Neural cell (in vitro differentiated cells): ENCODE data around the gene GUF1. TPM values are rescaled to one million over a fixed set of nuclear protein-coding genes. Genes with fewer than 3 reads are reported as not detected.
"Not testable (repeated sequence)": the region's sequence is repeated elsewhere in the genome, so short reads cannot be mapped to it uniquely, and the experiment has no call there.

Experiments
- H2AFZ ChIP-seq: fragments of 200-600, 300-800 bp; sonication (generic), shearing (Covaris generic); 2 replicates; pipeline ENCODE4 v1.6.0; 2014; ENCODE audit warnings: low read depth, mild to moderate bottlenecking, antibody characterized with exemption, low read length, moderate library complexity
- H3F3A ChIP-seq: fragments of 200-600 bp; shearing (Covaris generic); 2 replicates; pipeline ENCODE4 v1.6.1; 2016; ENCODE audit warnings: mild to moderate bottlenecking, moderate library complexity, mixed read lengths, antibody characterized with exemption, low read length; ENCODE audit not compliant: insufficient read depth, poor library complexity, severe bottlenecking
- H3K27ac ChIP-seq: fragments of 200-600, 300-800 bp; sonication (generic), shearing (Covaris generic); 2 replicates; pipeline ENCODE4 v1.5.1; 2014; ENCODE audit warnings: mild to moderate bottlenecking, low read length, moderate library complexity
- H3K27me3 ChIP-seq: fragments of 300-800, 200-600 bp; sonication (generic), shearing (Covaris generic); 2 replicates; pipeline ENCODE4 v1.6.0; 2014; ENCODE audit warnings: mild to moderate bottlenecking, low read depth, low read length, moderate library complexity; ENCODE audit not compliant: insufficient read depth
- H3K36me3 ChIP-seq: fragments of 300-800, 200-600 bp; sonication (generic), shearing (Covaris generic); 2 replicates; pipeline ENCODE4 v1.5.1; 2014; ENCODE audit warnings: mild to moderate bottlenecking, antibody characterized with exemption, low read length, moderate library complexity; ENCODE audit not compliant: insufficient read depth
- H3K4me2 ChIP-seq: fragments of 300-800, 200-600 bp; sonication (generic), shearing (Covaris generic); 2 replicates; pipeline ENCODE4 v1.6.0; 2014; ENCODE audit warnings: mild to moderate bottlenecking, low read length
- H3K4me3 ChIP-seq: fragments of 300-800, 200-600 bp; sonication (generic), shearing (Covaris generic); 2 replicates; pipeline ENCODE4 v1.5.1; 2014; ENCODE audit warnings: mild to moderate bottlenecking, low read length, moderate library complexity
- H3K79me2 ChIP-seq: fragments of 200-600 bp; shearing (Covaris generic); replicated peaks from 2 replicates; pipeline ENCODE4 v1.6.0; 2014; ENCODE audit warnings: mild to moderate bottlenecking, low read length, moderate library complexity; ENCODE audit not compliant: insufficient read depth
- H3K9ac ChIP-seq: fragments of 300-800, 200-600 bp; sonication (generic), shearing (Covaris generic); 2 replicates; pipeline ENCODE4 v1.6.1; 2016; ENCODE audit warnings: mild to moderate bottlenecking, low read length, mixed read lengths
- H3K9me2 ChIP-seq: fragments of 200-600 bp; shearing (Covaris generic); 2 replicates; pipeline ENCODE4 v1.6.1; 2016; ENCODE audit warnings: mild to moderate bottlenecking, low read length, mixed read lengths; ENCODE audit not compliant: insufficient read depth
- H3K9me3 ChIP-seq: fragments of 200-600, 300-800 bp; sonication (generic), shearing (Covaris generic); 2 replicates; pipeline ENCODE4 v1.6.1; 2016; ENCODE audit warnings: mild to moderate bottlenecking, mixed run types, low read length, moderate library complexity, mixed read lengths
- H4K20me1 ChIP-seq: fragments of 200-600 bp; shearing (Covaris generic); 2 replicates; pipeline ENCODE4 v1.6.1; 2016; ENCODE audit warnings: mild to moderate bottlenecking, mixed run types; ENCODE audit not compliant: insufficient read depth
- EP300 ChIP-seq: fragments of 450-650 bp; conservative IDR thresholded peaks from 2 replicates; pipeline ENCODE4 v1.6.1; 2014; ENCODE audit warnings: antibody characterized with exemption, mild to moderate bottlenecking, moderate library complexity; ENCODE audit not compliant: poor library complexity, severe bottlenecking
- EZH2 ChIP-seq: fragments of 200-600, 300-800 bp; shearing (Covaris generic), sonication (generic); IDR thresholded peaks from 2 replicates; pipeline ENCODE4 v1.6.1; 2014; ENCODE audit warnings: antibody characterized with exemption, low read length, borderline replicate concordance, mild to moderate bottlenecking; ENCODE audit not compliant: insufficient read depth, poor library complexity, severe bottlenecking
- MXI1 ChIP-seq: fragments of 450-650 bp; conservative IDR thresholded peaks from 2 replicates; pipeline ENCODE4 v1.6.1; 2014; ENCODE audit warnings: antibody characterized with exemption, mild to moderate bottlenecking; ENCODE audit not compliant: poor library complexity, severe bottlenecking
- POLR2AphosphoS5 ChIP-seq: IDR thresholded peaks from 2 replicates; pipeline ENCODE4 v1.6.1; 2012
- RAD21 ChIP-seq: fragments of 450-650 bp; conservative IDR thresholded peaks from 2 replicates; pipeline ENCODE4 v1.6.1; 2014; ENCODE audit warnings: antibody characterized with exemption, mild to moderate bottlenecking, moderate library complexity
- SMC3 ChIP-seq: fragments of 450-650 bp; conservative IDR thresholded peaks from 2 replicates; pipeline ENCODE4 v1.6.1; 2014; ENCODE audit warnings: antibody characterized with exemption, mild to moderate bottlenecking, moderate library complexity; ENCODE audit not compliant: poor library complexity
- TAF1 ChIP-seq: IDR thresholded peaks from 2 replicates; pipeline ENCODE4 v1.6.1; 2012; ENCODE audit warnings: low read depth
- polyA plus RNA-seq: library from polyadenylated mRNA; depleted of rRNA; stranded (reverse); fragments of >200 nt; gene quantifications from 2 replicates; pipeline ENCODE4 v1.2.3, GENCODE V29; 2014
- TF ChIP-seq, protein P1 (sequence below): fragments of 450-650 bp; IDR thresholded peaks from 2 replicates; pipeline ENCODE4 v1.5.1; 2014; ENCODE audit warnings: antibody characterized with exemption, mild to moderate bottlenecking, moderate library complexity; ENCODE audit not compliant: poor library complexity, severe bottlenecking
- TF ChIP-seq, protein P2 (sequence below): IDR thresholded peaks from 2 replicates; pipeline ENCODE4 v1.6.1; 2012; ENCODE audit warnings: borderline replicate concordance

The GUF1 gene
- polyA plus RNA-seq, 1 donor from 2014 or later = 15.5 TPM

DNA sequence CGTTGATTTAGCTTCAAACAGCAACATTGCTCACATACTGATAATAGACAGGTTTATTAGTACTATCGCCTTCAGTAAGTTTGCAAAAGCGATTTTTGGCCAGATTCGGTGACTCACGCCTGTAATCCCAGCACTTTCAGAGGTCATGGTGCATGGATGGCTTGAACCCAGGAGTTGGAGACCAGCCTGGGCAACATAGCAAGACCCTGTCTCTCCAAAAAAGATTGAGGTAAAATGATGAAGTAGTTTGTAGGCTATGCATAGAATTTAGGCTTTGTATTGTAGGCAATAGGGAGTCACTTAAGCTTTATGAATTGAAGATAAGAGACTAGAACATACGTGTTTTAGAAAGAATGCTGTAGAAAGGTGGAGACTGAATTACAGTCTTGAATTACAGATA is 49.3 kb downstream of the GUF1 start:
- H3F3A ChIP-seq = no peaks in the 10 kb centered on the region
- H3K9ac ChIP-seq = no peak overlapping the region
- peaks cover 31% of the 10 kb centered on the region for H3K79me2 ChIP-seq
- no peak overlapping the region for H3K27ac ChIP-seq
- no peak overlapping the region for H2AFZ ChIP-seq
- no peaks in the 10 kb centered on the region for H3K9me2 ChIP-seq
- peak overlapping the region; percentile 75 for H3K4me2 ChIP-seq
- H3K27me3 ChIP-seq = no peaks in the 10 kb centered on the region
- no peaks in the 10 kb centered on the region for H3K9me3 ChIP-seq
- H3K36me3 ChIP-seq = no peaks in the 10 kb centered on the region
- H3K4me3 ChIP-seq = peak overlapping the region; percentile 85
- H4K20me1 ChIP-seq = no peaks in the 10 kb centered on the region
- TF ChIP-seq EP300 (no peak), SMC3 (no peak), EZH2 (no peak), TAF1 (no peak), RAD21 (no peak), POLR2AphosphoS5 (no peak), MXI1 (no peak)
- TF ChIP-seq, protein P1, sequence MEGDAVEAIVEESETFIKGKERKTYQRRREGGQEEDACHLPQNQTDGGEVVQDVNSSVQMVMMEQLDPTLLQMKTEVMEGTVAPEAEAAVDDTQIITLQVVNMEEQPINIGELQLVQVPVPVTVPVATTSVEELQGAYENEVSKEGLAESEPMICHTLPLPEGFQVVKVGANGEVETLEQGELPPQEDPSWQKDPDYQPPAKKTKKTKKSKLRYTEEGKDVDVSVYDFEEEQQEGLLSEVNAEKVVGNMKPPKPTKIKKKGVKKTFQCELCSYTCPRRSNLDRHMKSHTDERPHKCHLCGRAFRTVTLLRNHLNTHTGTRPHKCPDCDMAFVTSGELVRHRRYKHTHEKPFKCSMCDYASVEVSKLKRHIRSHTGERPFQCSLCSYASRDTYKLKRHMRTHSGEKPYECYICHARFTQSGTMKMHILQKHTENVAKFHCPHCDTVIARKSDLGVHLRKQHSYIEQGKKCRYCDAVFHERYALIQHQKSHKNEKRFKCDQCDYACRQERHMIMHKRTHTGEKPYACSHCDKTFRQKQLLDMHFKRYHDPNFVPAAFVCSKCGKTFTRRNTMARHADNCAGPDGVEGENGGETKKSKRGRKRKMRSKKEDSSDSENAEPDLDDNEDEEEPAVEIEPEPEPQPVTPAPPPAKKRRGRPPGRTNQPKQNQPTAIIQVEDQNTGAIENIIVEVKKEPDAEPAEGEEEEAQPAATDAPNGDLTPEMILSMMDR = no peak
- TF ChIP-seq, protein P2, sequence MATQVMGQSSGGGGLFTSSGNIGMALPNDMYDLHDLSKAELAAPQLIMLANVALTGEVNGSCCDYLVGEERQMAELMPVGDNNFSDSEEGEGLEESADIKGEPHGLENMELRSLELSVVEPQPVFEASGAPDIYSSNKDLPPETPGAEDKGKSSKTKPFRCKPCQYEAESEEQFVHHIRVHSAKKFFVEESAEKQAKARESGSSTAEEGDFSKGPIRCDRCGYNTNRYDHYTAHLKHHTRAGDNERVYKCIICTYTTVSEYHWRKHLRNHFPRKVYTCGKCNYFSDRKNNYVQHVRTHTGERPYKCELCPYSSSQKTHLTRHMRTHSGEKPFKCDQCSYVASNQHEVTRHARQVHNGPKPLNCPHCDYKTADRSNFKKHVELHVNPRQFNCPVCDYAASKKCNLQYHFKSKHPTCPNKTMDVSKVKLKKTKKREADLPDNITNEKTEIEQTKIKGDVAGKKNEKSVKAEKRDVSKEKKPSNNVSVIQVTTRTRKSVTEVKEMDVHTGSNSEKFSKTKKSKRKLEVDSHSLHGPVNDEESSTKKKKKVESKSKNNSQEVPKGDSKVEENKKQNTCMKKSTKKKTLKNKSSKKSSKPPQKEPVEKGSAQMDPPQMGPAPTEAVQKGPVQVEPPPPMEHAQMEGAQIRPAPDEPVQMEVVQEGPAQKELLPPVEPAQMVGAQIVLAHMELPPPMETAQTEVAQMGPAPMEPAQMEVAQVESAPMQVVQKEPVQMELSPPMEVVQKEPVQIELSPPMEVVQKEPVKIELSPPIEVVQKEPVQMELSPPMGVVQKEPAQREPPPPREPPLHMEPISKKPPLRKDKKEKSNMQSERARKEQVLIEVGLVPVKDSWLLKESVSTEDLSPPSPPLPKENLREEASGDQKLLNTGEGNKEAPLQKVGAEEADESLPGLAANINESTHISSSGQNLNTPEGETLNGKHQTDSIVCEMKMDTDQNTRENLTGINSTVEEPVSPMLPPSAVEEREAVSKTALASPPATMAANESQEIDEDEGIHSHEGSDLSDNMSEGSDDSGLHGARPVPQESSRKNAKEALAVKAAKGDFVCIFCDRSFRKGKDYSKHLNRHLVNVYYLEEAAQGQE = no peak

DNA sequence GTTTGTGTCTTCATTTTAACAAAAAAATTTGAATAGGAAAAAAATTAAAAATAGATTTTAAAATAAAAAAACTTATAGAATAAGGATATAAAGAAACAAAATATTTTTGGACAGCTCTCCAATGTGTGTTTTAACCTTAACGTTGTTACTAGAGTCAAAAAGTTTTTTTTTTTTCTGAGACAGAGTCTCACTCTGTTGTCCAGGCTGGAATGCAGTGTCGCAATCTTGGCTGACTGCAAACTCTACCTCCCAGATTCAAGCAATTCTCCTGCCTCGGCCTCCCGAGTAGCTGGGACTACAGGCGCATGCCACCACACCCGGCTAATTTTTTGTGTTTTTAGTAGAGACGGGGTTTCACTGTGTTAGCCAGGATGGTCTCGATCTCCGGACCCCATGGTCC is 50.5 kb downstream of the GUF1 start:
- not testable (repeated sequence) for H3K9ac ChIP-seq, H3F3A ChIP-seq, H3K4me3 ChIP-seq, H3K27me3 ChIP-seq, H3K27ac ChIP-seq, H3K9me3 ChIP-seq, H3K9me2 ChIP-seq, H2AFZ ChIP-seq, H3K4me2 ChIP-seq, H4K20me1 ChIP-seq, H3K36me3 ChIP-seq
- H3K79me2 ChIP-seq = peaks cover 24% of the 10 kb centered on the region

DNA sequence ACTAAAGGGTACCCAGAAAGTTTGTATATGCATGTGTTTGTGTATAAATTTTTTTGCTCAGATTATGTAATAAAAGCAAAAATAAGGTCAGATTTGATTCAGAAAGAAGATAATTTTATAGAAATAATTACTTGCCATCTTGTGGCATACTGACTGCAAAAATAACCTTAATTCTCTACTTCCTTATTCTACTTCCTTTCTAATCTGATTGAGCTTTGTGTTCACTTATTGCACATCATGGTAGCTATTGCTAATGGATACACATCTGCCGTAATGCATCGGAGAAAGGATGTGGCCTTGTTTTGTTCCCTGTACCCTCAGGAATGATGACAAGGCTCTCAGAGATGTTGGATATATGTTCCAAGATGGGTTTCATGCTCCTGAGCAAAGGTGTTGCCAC is 58.7 kb downstream of the GUF1 start:
- Histone ChIP-seq H3K4me3 (no peak overlapping the region), H3K9ac (no peak overlapping the region), H2AFZ (no peak overlapping the region), H3K4me2 (no peak overlapping the region), H3K36me3 (no peaks in the 10 kb centered on the region), H3K9me3 (no peaks in the 10 kb centered on the region), H3K27ac (no peak overlapping the region), H3K27me3 (no peaks in the 10 kb centered on the region), H3F3A (no peaks in the 10 kb centered on the region), H4K20me1 (no peaks in the 10 kb centered on the region), H3K9me2 (no peaks in the 10 kb centered on the region), H3K79me2 (no peaks in the 10 kb centered on the region)
- no peak for TF ChIP-seq SMC3
